Activated naive CD8-positive, alpha-beta T cell (primary cell): ENCODE measurements around the gene NME7.
A peak's percentile ranks its signal among the peaks of the same experiment; 100 is the strongest.

Experiments used
- H3K27ac Mint-ChIP-seq: one replicate; pipeline ENCODE4 v1.8.0; 2021; ENCODE audit warnings: mixed read lengths
- H3K27me3 Mint-ChIP-seq: one replicate; pipeline ENCODE4 v1.8.0; 2021; ENCODE audit warnings: mixed read lengths
- H3K36me3 Mint-ChIP-seq: one replicate; pipeline ENCODE4 v1.8.0; 2021; ENCODE audit warnings: mixed read lengths
- H3K4me1 Mint-ChIP-seq: one replicate; pipeline ENCODE4 v1.8.0; 2021; ENCODE audit warnings: low read depth, mixed read lengths
- H3K4me3 Mint-ChIP-seq: one replicate; pipeline ENCODE4 v1.8.0; 2021; ENCODE audit warnings: mild to moderate bottlenecking, mixed read lengths
- H3K9me3 Mint-ChIP-seq: one replicate; pipeline ENCODE4 v1.8.0; 2021; ENCODE audit warnings: low read depth, mixed read lengths

NME7 gene

GRCh38 chr1:169113613-169114119 is 253.9 kb downstream of the NME7 start:
- peaks cover 10% of the 10 kb centered on the region for H3K36me3 Mint-ChIP-seq
- no peak overlapping the region for H3K27ac Mint-ChIP-seq
- H3K4me1 Mint-ChIP-seq, result peaks cover 25% of the 10 kb centered on the region
- peaks cover 3% of the 10 kb centered on the region for H3K27me3 Mint-ChIP-seq
- no peaks in the 10 kb centered on the region for H3K9me3 Mint-ChIP-seq
- H3K4me3 Mint-ChIP-seq, result no peak overlapping the region

DNA sequence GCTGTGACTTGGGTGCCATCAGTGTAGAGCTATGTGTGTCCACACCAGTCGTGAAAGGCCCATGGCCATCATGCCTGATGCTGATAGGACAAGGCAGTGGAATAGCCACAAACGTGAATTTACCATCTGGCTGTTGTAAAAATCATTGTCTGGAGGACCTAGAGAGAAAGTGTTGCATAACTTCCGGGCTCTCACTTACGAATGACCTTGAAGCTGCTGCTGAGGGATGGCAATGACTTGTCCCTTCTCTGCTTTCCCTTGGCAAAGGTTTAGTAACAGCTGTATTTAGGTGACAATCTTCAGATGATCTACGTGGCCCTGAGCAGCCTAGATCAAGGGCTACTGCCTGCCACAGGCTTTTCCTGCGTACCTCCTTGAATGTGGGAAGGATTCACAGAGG is 255.4 kb downstream of the NME7 start:
- peaks cover 3% of the 10 kb centered on the region for H3K27me3 Mint-ChIP-seq
- no peaks in the 10 kb centered on the region for H3K9me3 Mint-ChIP-seq
- peaks cover 39% of the 10 kb centered on the region for H3K4me1 Mint-ChIP-seq
- H3K36me3 Mint-ChIP-seq, result peaks cover 10% of the 10 kb centered on the region
- H3K4me3 Mint-ChIP-seq, result no peak overlapping the region
- H3K27ac Mint-ChIP-seq, result no peak overlapping the region

GRCh38 chr1:169111472-169111871 is 256.1 kb downstream of the NME7 start:
- peaks cover 3% of the 10 kb centered on the region for H3K27me3 Mint-ChIP-seq
- peaks cover 39% of the 10 kb centered on the region for H3K4me1 Mint-ChIP-seq
- peaks cover 10% of the 10 kb centered on the region for H3K36me3 Mint-ChIP-seq
- H3K27ac Mint-ChIP-seq, result no peak overlapping the region
- no peaks in the 10 kb centered on the region for H3K9me3 Mint-ChIP-seq
- no peak overlapping the region for H3K4me3 Mint-ChIP-seq

DNA sequence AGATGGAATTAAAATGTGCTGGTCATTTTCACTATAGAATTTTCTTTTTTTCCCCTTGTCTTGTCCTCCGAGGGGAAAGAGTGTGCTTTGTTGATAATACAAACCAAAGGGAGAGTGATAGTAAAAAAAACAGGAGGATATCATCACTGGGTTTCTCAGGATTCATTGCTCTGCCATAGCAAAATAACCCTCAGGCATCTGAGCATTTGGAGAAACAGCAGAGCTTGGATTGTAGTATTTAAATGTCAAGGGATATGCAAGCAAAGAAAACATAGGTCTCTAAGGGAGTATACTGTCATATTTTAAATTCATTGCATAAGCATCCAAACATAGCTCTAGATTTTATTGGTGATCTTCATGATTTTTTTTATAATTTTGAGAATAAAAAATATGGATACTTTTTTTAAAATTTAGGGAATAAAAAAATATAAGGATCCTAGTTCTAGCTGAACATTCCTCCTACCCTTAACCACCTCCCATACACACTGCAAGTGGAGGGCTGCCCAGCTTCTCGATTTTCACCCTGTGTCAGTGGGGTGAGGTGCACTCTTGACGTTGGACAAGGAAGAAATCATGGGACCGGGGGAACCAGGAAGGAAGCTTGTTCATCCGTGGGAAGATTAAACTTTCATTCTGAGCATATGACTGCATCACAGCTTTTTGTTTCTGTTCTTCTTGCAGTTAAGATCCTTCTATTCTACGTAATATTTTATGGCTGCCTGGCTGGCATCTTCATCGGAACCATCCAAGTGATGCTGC is 256.7 kb downstream of the NME7 start:
- H3K27me3 Mint-ChIP-seq, result peaks cover 3% of the 10 kb centered on the region
- H3K4me1 Mint-ChIP-seq, result peaks cover 37% of the 10 kb centered on the region
- no peaks in the 10 kb centered on the region for H3K9me3 Mint-ChIP-seq
- H3K27ac Mint-ChIP-seq, result no peak overlapping the region
- peaks cover 6% of the 10 kb centered on the region for H3K36me3 Mint-ChIP-seq
- no peak overlapping the region for H3K4me3 Mint-ChIP-seq

- H3K4me3 Mint-ChIP-seq, result no peak overlapping the region
- peaks cover 3% of the 10 kb centered on the region for H3K27me3 Mint-ChIP-seq
- H3K9me3 Mint-ChIP-seq, result no peaks in the 10 kb centered on the region
- peaks cover 6% of the 10 kb centered on the region for H3K36me3 Mint-ChIP-seq
- peaks cover 37% of the 10 kb centered on the region for H3K4me1 Mint-ChIP-seq
- H3K27ac Mint-ChIP-seq, result no peak overlapping the region
These were observed 257.4 kb downstream of the NME7 start for GRCh38 chr1:169110236-169110635.

DNA sequence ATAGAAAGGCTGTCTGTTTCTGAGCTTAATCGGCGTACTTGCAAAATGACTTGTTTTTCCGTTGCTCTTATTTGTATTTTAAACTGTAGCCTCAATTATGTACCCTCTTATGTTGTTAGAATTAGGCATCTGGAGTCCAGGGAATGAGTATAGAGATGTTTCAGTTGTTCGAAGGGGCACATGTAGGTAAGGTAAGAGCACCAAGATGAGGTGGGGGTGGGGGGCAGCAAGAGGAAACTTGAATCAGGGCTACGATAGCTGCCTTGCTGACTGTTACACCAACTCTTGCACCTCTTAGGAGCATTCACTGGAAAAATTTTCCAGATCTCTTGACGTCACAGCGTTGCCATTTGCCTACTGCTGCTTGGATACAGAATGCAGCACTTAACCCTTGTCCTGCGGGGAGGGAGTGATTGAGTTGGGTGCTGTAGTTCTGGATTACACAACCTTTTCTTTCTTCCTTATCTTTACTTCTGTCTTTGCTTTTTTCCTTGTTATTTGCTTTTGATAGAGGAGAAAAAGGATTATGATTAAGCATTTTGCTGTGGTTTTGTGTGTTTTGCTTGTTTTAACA is 257.9 kb downstream of the NME7 start:
- Mint-ChIP-seq H3K4me3 (peak overlapping the region; percentile 23), H3K36me3 (peaks cover 6% of the 10 kb centered on the region), H3K9me3 (no peaks in the 10 kb centered on the region), H3K27ac (no peak overlapping the region), H3K4me1 (peaks cover 42% of the 10 kb centered on the region), H3K27me3 (peaks cover 3% of the 10 kb centered on the region)

- Mint-ChIP-seq H3K4me1 (peaks cover 42% of the 10 kb centered on the region), H3K27ac (peak overlapping the region; percentile 6), H3K9me3 (no peaks in the 10 kb centered on the region), H3K36me3 (peaks cover 6% of the 10 kb centered on the region), H3K4me3 (peak overlapping the region; percentile 90), H3K27me3 (peaks cover 3% of the 10 kb centered on the region)
These were observed 258.6 kb downstream of the NME7 start for GRCh38 chr1:169108863-169109560.

DNA sequence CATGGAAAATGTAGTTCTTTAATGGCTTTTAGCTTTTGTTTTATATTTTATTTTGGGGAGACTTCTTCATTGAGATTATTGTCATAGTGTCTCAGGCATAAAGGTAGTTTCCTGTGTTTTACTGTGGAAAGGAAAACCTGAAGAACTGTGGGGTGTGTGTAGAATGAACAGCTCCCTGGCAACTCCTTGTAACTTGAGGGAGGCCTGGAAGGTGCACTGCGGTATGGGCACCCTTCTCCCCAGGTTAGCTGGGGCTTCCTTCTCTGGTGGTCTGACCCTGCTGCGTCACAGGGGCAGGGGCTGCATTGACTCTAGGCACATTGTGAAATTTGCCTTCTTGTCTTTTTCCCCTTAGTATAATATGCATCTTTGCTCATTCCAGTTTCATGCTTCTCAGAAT is 259.4 kb downstream of the NME7 start:
- Mint-ChIP-seq H3K27ac (peak overlapping the region; percentile 25), H3K27me3 (peaks cover 3% of the 10 kb centered on the region), H3K9me3 (no peaks in the 10 kb centered on the region), H3K4me1 (peaks cover 42% of the 10 kb centered on the region), H3K4me3 (peak overlapping the region; percentile 90), H3K36me3 (peaks cover 3% of the 10 kb centered on the region)

- Mint-ChIP-seq H3K9me3 (no peaks in the 10 kb centered on the region), H3K4me3 (peak overlapping the region; percentile 90), H3K4me1 (peaks cover 42% of the 10 kb centered on the region), H3K36me3 (peaks cover 3% of the 10 kb centered on the region), H3K27me3 (peaks cover 3% of the 10 kb centered on the region), H3K27ac (peak overlapping the region; percentile 25)
These were observed 259.9 kb downstream of the NME7 start for GRCh38 chr1:169107603-169108208.

GRCh38 chr1:169106921-169107602 is 260.5 kb downstream of the NME7 start:
- Mint-ChIP-seq H3K4me1 (peaks cover 42% of the 10 kb centered on the region), H3K27ac (peak overlapping the region; percentile 25), H3K9me3 (no peaks in the 10 kb centered on the region), H3K27me3 (no peaks in the 10 kb centered on the region), H3K4me3 (peak overlapping the region; percentile 90), H3K36me3 (no peaks in the 10 kb centered on the region)

DNA sequence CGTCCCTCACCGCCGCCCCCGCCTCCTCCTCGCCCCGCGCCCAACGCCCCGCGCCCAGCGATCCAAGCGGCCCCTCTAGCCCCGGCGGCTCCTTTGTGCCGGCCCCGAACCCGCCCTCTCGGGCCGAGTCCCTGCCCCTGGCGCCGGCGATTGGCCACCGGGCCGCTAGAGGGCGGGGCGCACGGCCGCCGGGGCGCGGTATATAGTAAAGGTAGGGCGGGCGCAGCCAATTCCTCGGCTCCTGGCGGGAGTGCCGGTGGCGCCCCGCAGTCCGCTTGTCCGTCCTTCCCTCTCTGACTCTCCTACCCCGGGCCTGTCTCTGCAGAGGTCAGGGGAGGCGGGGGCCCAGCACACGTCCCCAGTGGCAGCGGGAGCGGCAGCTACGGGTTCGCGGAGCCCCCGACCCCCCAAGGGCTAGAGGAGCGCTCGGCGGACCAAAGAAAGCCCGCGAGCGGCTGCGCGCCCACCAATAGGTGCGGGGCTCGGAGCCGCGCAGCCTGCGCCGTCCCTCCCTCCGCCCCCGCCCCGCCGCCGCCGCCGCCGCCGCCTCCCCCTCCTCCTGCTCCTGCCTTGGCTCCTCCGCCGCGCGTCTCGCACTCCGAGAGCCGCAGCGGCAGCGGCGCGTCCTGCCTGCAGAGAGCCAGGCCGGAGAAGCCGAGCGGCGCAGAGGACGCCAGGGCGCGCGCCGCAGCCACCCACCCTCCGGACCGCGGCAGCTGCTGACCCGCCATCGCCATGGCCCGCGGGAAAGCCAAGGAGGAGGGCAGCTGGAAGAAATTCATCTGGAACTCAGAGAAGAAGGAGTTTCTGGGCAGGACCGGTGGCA is 261.3 kb downstream of the NME7 start, which contains the start of gene ATP1B1:
Gene ATP1B1, plus strand, starts transcription at position 596 of the 826 bp plus-strand sequence. Its CDS starts 140 bp downstream, at position 736.
- no peaks in the 10 kb centered on the region for H3K27me3 Mint-ChIP-seq
- peak within 1 kb of the TSS; percentile 90 for H3K4me3 Mint-ChIP-seq
- H3K36me3 Mint-ChIP-seq, result no peaks in the 10 kb centered on the region
- H3K9me3 Mint-ChIP-seq, result no peaks in the 10 kb centered on the region
- H3K4me1 Mint-ChIP-seq, result peaks cover 42% of the 10 kb centered on the region
- H3K27ac Mint-ChIP-seq, result peak within 1 kb of the TSS; percentile 41

- no peaks in the 10 kb centered on the region for H3K9me3 Mint-ChIP-seq
- peaks cover 40% of the 10 kb centered on the region for H3K4me1 Mint-ChIP-seq
- no peaks in the 10 kb centered on the region for H3K27me3 Mint-ChIP-seq
- H3K4me3 Mint-ChIP-seq, result peak overlapping the region; percentile 80
- no peak overlapping the region for H3K27ac Mint-ChIP-seq
- H3K36me3 Mint-ChIP-seq, result no peaks in the 10 kb centered on the region
These were observed 262.0 kb downstream of the NME7 start for GRCh38 chr1:169105434-169106094.

- H3K36me3 Mint-ChIP-seq, result no peaks in the 10 kb centered on the region
- peak overlapping the region; percentile 80 for H3K4me3 Mint-ChIP-seq
- no peaks in the 10 kb centered on the region for H3K9me3 Mint-ChIP-seq
- peaks cover 35% of the 10 kb centered on the region for H3K4me1 Mint-ChIP-seq
- no peaks in the 10 kb centered on the region for H3K27me3 Mint-ChIP-seq
- H3K27ac Mint-ChIP-seq, result no peak overlapping the region
These were observed 262.5 kb downstream of the NME7 start for GRCh38 chr1:169105087-169105433.
